H1 (cell line): ENCODE data around the gene LOX. TPM values are rescaled to one million over a fixed set of nuclear protein-coding genes. Genes with fewer than 3 reads are reported as not detected.

Source experiments
- RAD21 ChIP-seq, 2 experiments: IDR thresholded peaks in 1 of 2; conservative IDR thresholded peaks in 1 of 2; 2 replicates each; pipeline ENCODE4 v1.6.1; 2011; ENCODE audit warnings: low read depth in 2 of 2, low read length in 2 of 2, improper control_type of control experiment in 1 of 2, inconsistent platforms in 1 of 2, mild to moderate bottlenecking in 1 of 2, moderate library complexity in 1 of 2
- TEAD4 ChIP-seq: IDR thresholded peaks from 2 replicates; pipeline ENCODE4 v1.6.1; 2012; ENCODE audit warnings: low read depth, low read length, inconsistent platforms, mixed read lengths
- polyA plus RNA-seq, 7 experiments: library from polyadenylated mRNA; depleted of rRNA in 3 of 7; stranded (reverse) in 5 of 7; unstranded in 2 of 7; fragments of >200 nt in 5 of 7; fragments of 200-250 nt in 2 of 7; gene quantifications; 1 replicate in 5 of 7; 2 replicates in 1 of 7; 4 replicates in 1 of 7; pipeline versions ENCODE4 v1.2.1 to v1.2.3, GENCODE V29; 2011 to 2013; ENCODE audit warnings: missing spikeins in 2 of 7, mixed read lengths in 2 of 7
- total RNA-seq: library from RNA; stranded (reverse); fragmentation: NEBNext Ultra II Directional; extraction: Animal tissue kit (Norgen Biotek cat#: 25700); gene quantifications from 2 replicates; pipeline ENCODE4 v1.2.1, GENCODE V29; 2021

Gene LOX
- total and polyA plus RNA-seq, 2 of the 8 experiments (the other 6 are each of a cell fraction or from before 2014, with no cell fraction given): 1.1 to 2.2 TPM

DNA sequence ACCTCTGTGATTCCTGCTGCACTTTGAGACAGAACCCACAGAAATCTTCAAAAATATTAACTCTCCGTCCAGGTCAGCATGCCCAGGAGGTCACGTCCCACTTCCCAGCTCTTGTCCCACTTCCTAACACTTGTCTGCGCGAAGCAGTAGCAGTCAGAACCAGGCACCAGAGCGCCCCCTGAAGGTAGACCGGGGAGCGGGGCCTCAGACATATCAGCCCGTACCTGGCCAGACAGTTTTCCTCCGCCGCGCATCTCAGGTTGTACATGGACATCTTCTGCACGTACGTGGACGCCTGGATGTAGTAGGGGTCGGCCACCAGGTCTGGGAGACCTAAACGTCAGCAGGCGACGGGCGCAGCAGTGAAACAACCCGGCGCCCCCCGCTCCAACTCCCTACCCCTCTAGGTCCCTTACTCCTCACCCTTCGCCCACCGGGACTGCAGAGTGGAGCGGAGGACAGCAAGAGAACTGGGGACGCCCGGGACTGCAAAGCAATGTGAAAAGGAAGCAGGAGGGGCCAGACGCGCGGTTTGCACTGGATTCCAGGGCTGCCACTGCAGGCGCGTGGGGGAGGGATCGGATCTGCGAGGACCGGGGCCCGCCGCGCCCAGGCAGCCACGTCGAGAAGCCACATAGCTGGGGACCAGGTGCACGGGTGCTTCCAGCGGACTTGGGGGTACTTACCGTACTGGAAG lies 1.2 kb downstream of the LOX start (continued):
- TF ChIP-seq RAD21 (IDR thresholded peaks at IDR 0.05 in 1 of 2, conservative IDR thresholded peaks at IDR 0.05 in 1 of 2; ENCODE audit: low read depth in 2 of 2, low read length in 2 of 2): peak; percentile 75 to 82
- no peak for TF ChIP-seq TEAD4
- TF ChIP-seq, all 59 proteins: peak for 5
